Epidermal melanocyte (primary cell): ENCODE results near the gene RIPK1.
A peak's percentile ranks its signal among the peaks of the same experiment; 100 is the strongest.

Experiments
- DNase-seq: peaks from one replicate; pipeline ENCODE4 v3.0.0; 2011; ENCODE audit warnings: low spot score; ENCODE audit not compliant: insufficient read length

Gene RIPK1

DNA sequence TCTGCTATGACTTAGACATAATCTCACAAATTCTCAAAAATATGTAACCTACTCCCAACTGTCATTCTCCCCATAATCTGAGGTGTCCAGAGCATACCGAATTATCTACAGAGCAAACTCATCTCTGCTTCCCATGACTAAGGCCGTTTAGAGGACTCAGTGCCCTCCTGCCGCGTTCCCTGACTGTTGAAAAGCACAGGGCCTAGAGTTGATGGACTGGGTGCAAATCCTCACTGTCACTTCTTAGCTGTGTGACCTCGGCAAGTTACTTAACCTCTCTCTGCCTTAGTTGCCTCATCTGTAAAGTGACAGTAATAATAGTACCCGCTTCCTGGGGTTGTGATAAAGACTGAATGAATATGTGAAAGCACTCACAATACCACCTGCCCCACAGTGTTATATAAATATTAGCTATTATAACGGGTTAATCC is 93.8 kb downstream of the RIPK1 start:
- no peak for DNase-seq

DNA sequence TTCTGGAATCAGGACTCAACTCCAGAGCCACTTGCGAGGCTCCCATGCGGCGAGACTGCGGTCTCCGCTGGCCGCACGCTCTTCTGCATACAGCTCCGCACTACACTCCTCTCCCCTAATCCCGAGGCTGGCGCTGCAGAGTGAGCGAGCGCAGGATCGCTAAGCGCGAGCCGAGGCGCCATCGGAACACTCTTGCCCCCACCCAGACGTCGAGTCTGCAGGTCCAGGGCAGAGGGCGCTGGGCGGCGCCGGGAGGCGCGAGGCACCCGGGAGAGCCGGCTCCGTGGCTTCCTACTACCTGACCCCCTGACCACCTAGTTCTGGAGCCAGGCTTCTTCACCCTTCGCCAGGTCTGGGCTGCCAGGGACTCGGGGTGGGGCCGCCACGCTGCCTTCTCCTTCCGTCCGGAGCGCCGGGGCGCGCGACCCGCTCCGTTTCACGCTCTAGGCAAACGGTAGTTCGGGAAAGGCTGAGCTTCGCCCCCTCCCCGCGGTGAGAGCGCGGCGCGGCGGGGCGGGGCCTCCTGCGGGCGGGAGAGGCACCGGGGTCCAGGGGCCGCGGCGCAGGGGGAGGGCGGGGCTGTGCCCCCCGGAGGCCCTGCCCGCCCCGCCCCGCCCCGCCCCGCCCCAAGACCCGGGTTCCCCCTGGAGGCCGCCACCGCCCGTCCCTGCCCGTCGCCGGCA is 94.4 kb downstream of the RIPK1 start:
- peak; percentile 82 for DNase-seq

DNA sequence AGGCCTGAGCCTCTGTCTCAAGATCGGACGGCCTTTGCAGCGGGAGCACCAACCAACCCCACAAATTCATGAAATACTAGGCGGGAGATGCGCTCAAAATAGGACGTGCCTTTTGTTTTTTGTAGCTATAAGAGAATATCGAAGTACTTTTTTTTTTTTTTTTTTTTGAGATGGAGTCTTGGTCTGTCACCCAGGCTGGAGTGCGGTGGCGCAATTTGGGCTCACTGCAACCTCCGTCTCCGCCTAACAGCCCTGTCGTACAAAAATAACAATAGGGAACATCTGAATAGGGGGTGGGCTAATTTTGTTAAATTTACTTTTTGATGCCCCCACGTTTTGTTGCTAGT is 94.9 kb downstream of the RIPK1 start:
- no peak for DNase-seq

DNA sequence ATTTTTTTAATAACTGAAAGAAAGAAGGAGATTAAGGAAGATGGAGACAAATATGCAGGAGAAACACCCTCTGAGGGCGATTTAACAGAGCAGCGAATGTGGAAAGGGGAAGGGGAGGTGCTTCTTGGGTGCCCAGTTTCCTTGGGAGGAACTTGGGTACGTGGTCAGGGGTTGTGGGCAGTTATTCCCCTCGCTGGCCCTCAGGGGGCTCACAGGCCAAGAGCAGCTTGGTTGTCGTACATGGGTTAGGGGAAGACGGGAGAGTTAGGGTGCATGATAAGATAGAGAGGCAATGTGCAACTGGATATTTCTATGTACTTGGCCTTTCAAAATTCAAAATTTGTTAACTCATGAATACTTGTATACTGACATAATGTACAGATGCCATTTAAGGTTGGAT is 96.1 kb downstream of the RIPK1 start:
- no peak for DNase-seq
